ACHN (cell line): ENCODE data around the gene SLC15A3.
"Not testable (repeated sequence)": the region's sequence is repeated elsewhere in the genome, so short reads cannot be mapped to it uniquely, and the experiment has no call there.

Experiments
- DNase-seq: peaks from one replicate; pipeline ENCODE4 v3.0.0-alpha.2; 2015
- in situ Hi-C: cut with HindIII; loops from 2 replicates; pipeline ENCODE4 v1.10.0; 2017; ENCODE audit warnings: low sequenced_read_pairs, low pct_ligation_motif_present, low pct_unique_long_range_greater_than_20kb

SLC15A3 gene

GRCh38 chr11:60921777-60922335 is 30.1 kb downstream of the SLC15A3 start:
- in situ Hi-C loops = no loop called here
- no peak for DNase-seq

GRCh38 chr11:60921259-60921658 is 30.7 kb downstream of the SLC15A3 start:
- DNase-seq = no peak
- in situ Hi-C loops = no loop called here

GRCh38 chr11:60919956-60920355 is 32.0 kb downstream of the SLC15A3 start:
- in situ Hi-C loops = no loop called here
- DNase-seq = no peak

GRCh38 chr11:60919320-60919719 is 32.7 kb downstream of the SLC15A3 start:
- in situ Hi-C loops = no loop called here

GRCh38 chr11:60918939-60919265 is 33.1 kb downstream of the SLC15A3 start:
- in situ Hi-C loops = no loop called here
- peak; percentile 39 for DNase-seq

More at GRCh38 chr11:60919320-60919719, 32.7 kb downstream of the SLC15A3 start:
- DNase-seq = no peak

- in situ Hi-C loops = no loop called here
Measured at GRCh38 chr11:60918251-60918938, 33.6 kb downstream of the SLC15A3 start.

GRCh38 chr11:60917267-60917666 is 34.7 kb downstream of the SLC15A3 start:
- in situ Hi-C loops = no loop called here
- DNase-seq = no peak

More at GRCh38 chr11:60918251-60918938, 33.6 kb downstream of the SLC15A3 start:
- no peak for DNase-seq

- in situ Hi-C loops = no loop called here
- DNase-seq = no peak
Measured at GRCh38 chr11:60916669-60917206, 35.2 kb downstream of the SLC15A3 start.

- DNase-seq = peak; percentile 79
- in situ Hi-C loops = no loop called here
Measured at GRCh38 chr11:60915248-60915914, 36.6 kb downstream of the SLC15A3 start.

GRCh38 chr11:60914633-60915247 is 37.2 kb downstream of the SLC15A3 start:
- in situ Hi-C loops = no loop called here
- DNase-seq = peak; percentile 32

- in situ Hi-C loops = no loop called here
- peak; percentile 84 for DNase-seq
Measured at GRCh38 chr11:60913793-60914632, 38.0 kb downstream of the SLC15A3 start, which contains the start of gene TMEM109. TSS of gene TMEM109 (plus strand) at chr11:60914158. CDS start at chr11:60919694, 5,536 bp downstream.

- DNase-seq = no peak
- in situ Hi-C loops = no loop called here
Measured at GRCh38 chr11:60912851-60913528, 39.0 kb downstream of the SLC15A3 start.

- in situ Hi-C loops = no loop called here
- no peak for DNase-seq
Measured at GRCh38 chr11:60912223-60912850, 39.6 kb downstream of the SLC15A3 start.

- in situ Hi-C loops = no loop called here
- no peak for DNase-seq
Measured at GRCh38 chr11:60910711-60911380, 41.1 kb downstream of the SLC15A3 start.

- DNase-seq = no peak
- in situ Hi-C loops = no loop called here
Measured at GRCh38 chr11:60910281-60910687, 41.7 kb downstream of the SLC15A3 start.

- in situ Hi-C loops, DNase-seq: not testable (repeated sequence)
Measured at GRCh38 chr11:60909680-60910280, 42.2 kb downstream of the SLC15A3 start.
